Endodermal cell (in vitro differentiated cells): Measurements from ENCODE around the gene MYO5B. TPM values are rescaled to one million over a fixed set of nuclear protein-coding genes. Genes with fewer than 3 reads are reported as not detected.

Source experiments
- DNase-seq: peaks from one replicate; pipeline ENCODE4 v3.0.0-alpha.2; 2017
- H3K27ac ChIP-seq: 2 replicates; pipeline ENCODE4 v1.5.1; 2013; ENCODE audit warnings: mild to moderate bottlenecking, low read depth, low read length, moderate library complexity
- H3K27me3 ChIP-seq: 2 replicates; pipeline ENCODE4 v1.6.1; 2013; ENCODE audit warnings: mild to moderate bottlenecking, low read length, moderate library complexity; ENCODE audit not compliant: insufficient read depth, control insufficient read depth, poor library complexity, severe bottlenecking
- H3K36me3 ChIP-seq: 2 replicates; pipeline ENCODE4 v1.7.0; 2013; ENCODE audit warnings: mild to moderate bottlenecking, low read length, moderate library complexity; ENCODE audit not compliant: control insufficient read depth, insufficient read depth
- H3K4me1 ChIP-seq: one replicate; pipeline ENCODE4 v1.7.0; 2013; ENCODE audit warnings: low read length; ENCODE audit not compliant: control insufficient read depth, insufficient read depth
- H3K4me3 ChIP-seq: 2 replicates; pipeline ENCODE4 v1.5.1; 2013; ENCODE audit warnings: mild to moderate bottlenecking, low read length, moderate library complexity
- H3K9ac ChIP-seq: 2 replicates; pipeline ENCODE4 v1.6.1; 2013; ENCODE audit warnings: mild to moderate bottlenecking, low read length, moderate library complexity; ENCODE audit not compliant: poor library complexity, severe bottlenecking; ENCODE audit errors: extremely low read depth
- H3K9me3 ChIP-seq: 2 replicates; pipeline ENCODE4 v1.6.1; 2013; ENCODE audit warnings: mild to moderate bottlenecking, low read length, moderate library complexity; ENCODE audit not compliant: control insufficient read depth
- H3K27ac Mint-ChIP-seq: 2 replicates; pipeline ENCODE4 v1.8.0; 2020; ENCODE audit warnings: mixed read lengths
- H3K27me3 Mint-ChIP-seq: 2 replicates; pipeline ENCODE4 v1.8.0; 2021; ENCODE audit warnings: mild to moderate bottlenecking, mixed read lengths; ENCODE audit not compliant: insufficient read depth
- H3K36me3 Mint-ChIP-seq: 2 replicates; pipeline ENCODE4 v1.8.0; 2020; ENCODE audit warnings: low read depth, mixed read lengths
- H3K4me1 Mint-ChIP-seq: 2 replicates; pipeline ENCODE4 v1.8.0; 2020; ENCODE audit warnings: mixed read lengths
- H3K4me3 Mint-ChIP-seq: 2 replicates; pipeline ENCODE4 v1.8.0; 2020; ENCODE audit warnings: mild to moderate bottlenecking, moderate library complexity, mixed read lengths
- H3K9me3 Mint-ChIP-seq: 2 replicates; pipeline ENCODE4 v1.8.0; 2020; ENCODE audit warnings: mild to moderate bottlenecking, mixed read lengths
- WGBS, 2 experiments: methylation state at CpG; one replicate each; pipeline versions ENCODE4 v1.1.5 to v1.1.7; 2013; ENCODE audit warnings: missing lambda C conversion rate in 2 of 2, mixed read lengths in 1 of 2; ENCODE audit not compliant: insufficient coverage in 1 of 2, insufficient read length in 1 of 2; 5-methylcytosine and 5-hydroxymethylcytosine counted together
- total RNA-seq, 2 donors: library from RNA; stranded (reverse); fragmentation: NEBNext Ultra II Directional in 1 of 2; extraction: Animal tissue kit (Norgen Biotek cat#: 25700) in 1 of 2; gene quantifications; 2 replicates in 1 of 2; 3 replicates in 1 of 2; pipeline ENCODE4 v1.2.1, GENCODE V29; 2021
- TF ChIP-seq, protein P1 (sequence below): fragments of 200-600 bp; sonication (generic); conservative IDR thresholded peaks from 2 replicates; pipeline ENCODE4 v1.5.0; 2021; ENCODE audit warnings: antibody characterized with exemption, mild to moderate bottlenecking

Gene MYO5B
- total RNA-seq, 2 donors from 2014 or later, result 12.2 to 16.8 TPM

- H3K4me1 ChIP-seq, result no peaks in the 10 kb centered on the region
- Mint-ChIP-seq H3K27me3 (no peaks in the 10 kb centered on the region), H3K9me3 (no peaks in the 10 kb centered on the region), H3K4me1 (no peaks in the 10 kb centered on the region), H3K4me3 (no peak overlapping the region), H3K36me3 (no peaks in the 10 kb centered on the region), H3K27ac (no peak overlapping the region)
- H3K4me3 ChIP-seq, result no peak overlapping the region
- no peaks in the 10 kb centered on the region for H3K36me3 ChIP-seq
- peak; percentile 36 for DNase-seq
- no peaks in the 10 kb centered on the region for H3K27me3 ChIP-seq
- H3K27ac ChIP-seq, result no peak overlapping the region
- 71 to 80% methylated on average over 1 to 2 of the region's 2 CpGs for WGBS, 2 experiments
- H3K9ac ChIP-seq, result no peak overlapping the region
- no peaks in the 10 kb centered on the region for H3K9me3 ChIP-seq
- TF ChIP-seq, protein P1, sequence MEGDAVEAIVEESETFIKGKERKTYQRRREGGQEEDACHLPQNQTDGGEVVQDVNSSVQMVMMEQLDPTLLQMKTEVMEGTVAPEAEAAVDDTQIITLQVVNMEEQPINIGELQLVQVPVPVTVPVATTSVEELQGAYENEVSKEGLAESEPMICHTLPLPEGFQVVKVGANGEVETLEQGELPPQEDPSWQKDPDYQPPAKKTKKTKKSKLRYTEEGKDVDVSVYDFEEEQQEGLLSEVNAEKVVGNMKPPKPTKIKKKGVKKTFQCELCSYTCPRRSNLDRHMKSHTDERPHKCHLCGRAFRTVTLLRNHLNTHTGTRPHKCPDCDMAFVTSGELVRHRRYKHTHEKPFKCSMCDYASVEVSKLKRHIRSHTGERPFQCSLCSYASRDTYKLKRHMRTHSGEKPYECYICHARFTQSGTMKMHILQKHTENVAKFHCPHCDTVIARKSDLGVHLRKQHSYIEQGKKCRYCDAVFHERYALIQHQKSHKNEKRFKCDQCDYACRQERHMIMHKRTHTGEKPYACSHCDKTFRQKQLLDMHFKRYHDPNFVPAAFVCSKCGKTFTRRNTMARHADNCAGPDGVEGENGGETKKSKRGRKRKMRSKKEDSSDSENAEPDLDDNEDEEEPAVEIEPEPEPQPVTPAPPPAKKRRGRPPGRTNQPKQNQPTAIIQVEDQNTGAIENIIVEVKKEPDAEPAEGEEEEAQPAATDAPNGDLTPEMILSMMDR, result no peak
Measured at GRCh38 chr18:50080932-50081560, 113.9 kb downstream of the MYO5B start.

DNA sequence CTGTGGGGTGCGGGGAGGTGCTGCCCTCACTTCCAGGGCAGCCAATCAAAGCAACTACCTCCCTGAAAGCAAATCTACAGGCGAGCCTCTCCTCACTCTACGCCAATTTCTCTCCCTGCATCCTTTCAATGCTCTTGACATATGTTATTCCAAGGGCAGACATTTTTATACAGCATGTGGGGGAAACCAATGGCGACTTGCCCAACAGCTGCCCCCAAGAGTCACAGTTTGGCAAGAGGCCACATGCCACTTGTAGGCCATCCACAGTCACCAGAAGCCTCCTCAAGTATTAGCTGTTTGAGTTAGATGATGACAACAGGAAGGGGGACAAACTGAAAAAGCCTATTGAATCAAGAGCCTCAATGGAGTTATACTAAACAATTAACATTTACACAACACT, 114.6 kb downstream of the MYO5B start:
- Histone ChIP-seq H3K9ac (no peak overlapping the region), H3K4me3 (no peak overlapping the region), H3K27ac (no peak overlapping the region), H3K9me3 (no peaks in the 10 kb centered on the region), H3K36me3 (no peaks in the 10 kb centered on the region), H3K27me3 (no peaks in the 10 kb centered on the region), H3K4me1 (no peaks in the 10 kb centered on the region)
- TF ChIP-seq, protein P1, result no peak
- H3K27me3 Mint-ChIP-seq, result no peaks in the 10 kb centered on the region
- H3K36me3 Mint-ChIP-seq, result no peaks in the 10 kb centered on the region
- peak; percentile 12 for DNase-seq
- H3K4me3 Mint-ChIP-seq, result no peak overlapping the region
- no peaks in the 10 kb centered on the region for H3K4me1 Mint-ChIP-seq
- 90 to 100% methylated on average over 4 of the region's 4 CpGs for WGBS, 2 experiments
- no peak overlapping the region for H3K27ac Mint-ChIP-seq
- no peaks in the 10 kb centered on the region for H3K9me3 Mint-ChIP-seq

- H3K36me3 ChIP-seq, result no peaks in the 10 kb centered on the region
- no peaks in the 10 kb centered on the region for H3K36me3 Mint-ChIP-seq
- H3K27me3 ChIP-seq, result no peaks in the 10 kb centered on the region
- TF ChIP-seq, protein P1, result no peak
- peak; percentile 11 for DNase-seq
- no peak overlapping the region for H3K27ac ChIP-seq
- H3K4me1 Mint-ChIP-seq, result no peaks in the 10 kb centered on the region
- no peak overlapping the region for H3K9ac ChIP-seq
- H3K4me3 Mint-ChIP-seq, result no peak overlapping the region
- 84 to 85% methylated on average over 6 to 8 of the region's 8 CpGs for WGBS, 2 experiments
- no peaks in the 10 kb centered on the region for H3K9me3 ChIP-seq
- no peak overlapping the region for H3K4me3 ChIP-seq
- H3K27ac Mint-ChIP-seq, result no peak overlapping the region
- no peaks in the 10 kb centered on the region for H3K9me3 Mint-ChIP-seq
- no peaks in the 10 kb centered on the region for H3K4me1 ChIP-seq
- H3K27me3 Mint-ChIP-seq, result no peaks in the 10 kb centered on the region
Measured at GRCh38 chr18:50079571-50080295, 115.2 kb downstream of the MYO5B start.
